Stimulated activated naive CD8-positive, alpha-beta T cell treated with anti-CD3 and anti-CD28 coated beads, Interleukin-15, Interleukin-2, amounts not matched to agents 100 ng/mL and 50 ng/mL, for 24 hours (primary cell): ENCODE results near the gene PADI1.

ENCODE experiments used
- H3K27ac Mint-ChIP-seq: one replicate; pipeline ENCODE4 v1.8.0; 2021; ENCODE audit warnings: mild to moderate bottlenecking, mixed read lengths
- H3K27me3 Mint-ChIP-seq: one replicate; pipeline ENCODE4 v1.8.0; 2021; ENCODE audit warnings: mixed read lengths
- H3K36me3 Mint-ChIP-seq: one replicate; pipeline ENCODE4 v1.8.0; 2021; ENCODE audit warnings: low read depth, mixed read lengths
- H3K4me1 Mint-ChIP-seq: one replicate; pipeline ENCODE4 v1.8.0; 2021; ENCODE audit warnings: low read depth, mixed read lengths
- H3K4me3 Mint-ChIP-seq: one replicate; pipeline ENCODE4 v1.8.0; 2021; ENCODE audit warnings: mild to moderate bottlenecking, mixed read lengths
- H3K9me3 Mint-ChIP-seq: one replicate; pipeline ENCODE4 v1.8.0; 2021; ENCODE audit warnings: mixed read lengths

The PADI1 gene

GRCh38 chr1:17251246-17251645 is 46.3 kb downstream of the PADI1 start:
- Mint-ChIP-seq H3K27ac (no peak overlapping the region), H3K9me3 (no peaks in the 10 kb centered on the region), H3K36me3 (no peaks in the 10 kb centered on the region), H3K4me3 (no peak overlapping the region), H3K27me3 (peaks cover 8% of the 10 kb centered on the region), H3K4me1 (no peaks in the 10 kb centered on the region)

- Mint-ChIP-seq H3K9me3 (no peaks in the 10 kb centered on the region), H3K36me3 (no peaks in the 10 kb centered on the region), H3K4me3 (no peak overlapping the region), H3K27me3 (peaks cover 8% of the 10 kb centered on the region), H3K27ac (no peak overlapping the region), H3K4me1 (no peaks in the 10 kb centered on the region)
Measured at GRCh38 chr1:17251701-17252376, 46.9 kb downstream of the PADI1 start.

GRCh38 chr1:17255336-17255735 is 50.4 kb downstream of the PADI1 start:
- no peak overlapping the region for H3K27ac Mint-ChIP-seq
- H3K36me3 Mint-ChIP-seq = no peaks in the 10 kb centered on the region
- H3K27me3 Mint-ChIP-seq = peaks cover 3% of the 10 kb centered on the region
- no peaks in the 10 kb centered on the region for H3K4me1 Mint-ChIP-seq
- H3K9me3 Mint-ChIP-seq = no peaks in the 10 kb centered on the region
- no peak overlapping the region for H3K4me3 Mint-ChIP-seq

- Mint-ChIP-seq H3K27me3 (peaks cover 6% of the 10 kb centered on the region), H3K4me3 (no peak overlapping the region), H3K36me3 (no peaks in the 10 kb centered on the region), H3K27ac (no peak overlapping the region), H3K4me1 (no peaks in the 10 kb centered on the region), H3K9me3 (no peaks in the 10 kb centered on the region)
Measured at GRCh38 chr1:17258116-17258757, 53.3 kb downstream of the PADI1 start.

- H3K27me3 Mint-ChIP-seq = peaks cover 6% of the 10 kb centered on the region
- no peak overlapping the region for H3K27ac Mint-ChIP-seq
- H3K9me3 Mint-ChIP-seq = no peaks in the 10 kb centered on the region
- H3K4me3 Mint-ChIP-seq = no peak overlapping the region
- no peaks in the 10 kb centered on the region for H3K36me3 Mint-ChIP-seq
- H3K4me1 Mint-ChIP-seq = no peaks in the 10 kb centered on the region
Measured at GRCh38 chr1:17258758-17259130, 53.8 kb downstream of the PADI1 start.

GRCh38 chr1:17259233-17259873 is 54.4 kb downstream of the PADI1 start:
- no peaks in the 10 kb centered on the region for H3K4me1 Mint-ChIP-seq
- H3K9me3 Mint-ChIP-seq = no peaks in the 10 kb centered on the region
- H3K27ac Mint-ChIP-seq = no peak overlapping the region
- no peak overlapping the region for H3K4me3 Mint-ChIP-seq
- H3K36me3 Mint-ChIP-seq = no peaks in the 10 kb centered on the region
- peaks cover 6% of the 10 kb centered on the region for H3K27me3 Mint-ChIP-seq

- no peak overlapping the region for H3K27ac Mint-ChIP-seq
- H3K9me3 Mint-ChIP-seq = no peaks in the 10 kb centered on the region
- no peak overlapping the region for H3K4me3 Mint-ChIP-seq
- no peaks in the 10 kb centered on the region for H3K4me1 Mint-ChIP-seq
- H3K36me3 Mint-ChIP-seq = no peaks in the 10 kb centered on the region
- peaks cover 6% of the 10 kb centered on the region for H3K27me3 Mint-ChIP-seq
Measured at GRCh38 chr1:17260264-17260663, 55.3 kb downstream of the PADI1 start.

- Mint-ChIP-seq H3K27me3 (peaks cover 3% of the 10 kb centered on the region), H3K9me3 (no peaks in the 10 kb centered on the region), H3K36me3 (no peaks in the 10 kb centered on the region), H3K4me1 (no peaks in the 10 kb centered on the region), H3K4me3 (no peak overlapping the region), H3K27ac (no peak overlapping the region)
Measured at GRCh38 chr1:17260738-17261137, 55.8 kb downstream of the PADI1 start.

GRCh38 chr1:17263936-17264335 is 59.0 kb downstream of the PADI1 start:
- Mint-ChIP-seq H3K27ac (no peak overlapping the region), H3K36me3 (no peaks in the 10 kb centered on the region), H3K27me3 (peaks cover 3% of the 10 kb centered on the region), H3K9me3 (no peaks in the 10 kb centered on the region), H3K4me1 (no peaks in the 10 kb centered on the region), H3K4me3 (no peak overlapping the region)

- no peak overlapping the region for H3K4me3 Mint-ChIP-seq
- no peaks in the 10 kb centered on the region for H3K36me3 Mint-ChIP-seq
- no peaks in the 10 kb centered on the region for H3K4me1 Mint-ChIP-seq
- H3K9me3 Mint-ChIP-seq = no peaks in the 10 kb centered on the region
- H3K27ac Mint-ChIP-seq = no peak overlapping the region
- H3K27me3 Mint-ChIP-seq = peaks cover 3% of the 10 kb centered on the region
Measured at GRCh38 chr1:17264470-17264869, 59.5 kb downstream of the PADI1 start.

- Mint-ChIP-seq H3K4me3 (no peak overlapping the region), H3K4me1 (no peaks in the 10 kb centered on the region), H3K27me3 (peaks cover 3% of the 10 kb centered on the region), H3K27ac (no peak overlapping the region), H3K9me3 (no peaks in the 10 kb centered on the region), H3K36me3 (no peaks in the 10 kb centered on the region)
Measured at GRCh38 chr1:17265162-17265561, 60.2 kb downstream of the PADI1 start.

GRCh38 chr1:17265950-17266349 is 61.0 kb downstream of the PADI1 start:
- Mint-ChIP-seq H3K36me3 (no peaks in the 10 kb centered on the region), H3K9me3 (no peaks in the 10 kb centered on the region), H3K27me3 (peaks cover 3% of the 10 kb centered on the region), H3K4me1 (no peaks in the 10 kb centered on the region), H3K27ac (no peak overlapping the region), H3K4me3 (no peak overlapping the region)

GRCh38 chr1:17270891-17271765 is 66.2 kb downstream of the PADI1 start:
- Mint-ChIP-seq H3K27ac (no peak overlapping the region), H3K4me1 (no peaks in the 10 kb centered on the region), H3K27me3 (peaks cover 6% of the 10 kb centered on the region), H3K9me3 (no peaks in the 10 kb centered on the region), H3K4me3 (no peak overlapping the region), H3K36me3 (no peaks in the 10 kb centered on the region)

- no peaks in the 10 kb centered on the region for H3K36me3 Mint-ChIP-seq
- H3K27me3 Mint-ChIP-seq = peaks cover 6% of the 10 kb centered on the region
- no peaks in the 10 kb centered on the region for H3K4me1 Mint-ChIP-seq
- no peak overlapping the region for H3K4me3 Mint-ChIP-seq
- H3K27ac Mint-ChIP-seq = no peak overlapping the region
- no peaks in the 10 kb centered on the region for H3K9me3 Mint-ChIP-seq
Measured at GRCh38 chr1:17272066-17272465, 67.1 kb downstream of the PADI1 start.

GRCh38 chr1:17272646-17273045 is 67.7 kb downstream of the PADI1 start:
- peaks cover 6% of the 10 kb centered on the region for H3K27me3 Mint-ChIP-seq
- no peaks in the 10 kb centered on the region for H3K9me3 Mint-ChIP-seq
- no peaks in the 10 kb centered on the region for H3K36me3 Mint-ChIP-seq
- no peak overlapping the region for H3K4me3 Mint-ChIP-seq
- H3K4me1 Mint-ChIP-seq = no peaks in the 10 kb centered on the region
- H3K27ac Mint-ChIP-seq = no peak overlapping the region
